Loucy (cell line): ENCODE results near the gene TOP2A.

ENCODE experiments used
- EZH2phosphoT487 ChIP-seq: fragments of 200-600 bp; IDR thresholded peaks from 2 replicates; pipeline ENCODE4 v1.6.1; 2018; ENCODE audit warnings: antibody characterized with exemption, mild to moderate bottlenecking, moderate library complexity, borderline replicate concordance
- TF ChIP-seq, protein P1 (sequence below): fragments of 200-600 bp; sonication (generic); conservative IDR thresholded peaks from 2 replicates; pipeline ENCODE4 v1.5.1; 2014; ENCODE audit warnings: mild to moderate bottlenecking, antibody characterized with exemption, low read length

GRCh38 chr17:40373324-40373723 is 44.4 kb downstream of the TOP2A start:
- TF ChIP-seq, protein P1, sequence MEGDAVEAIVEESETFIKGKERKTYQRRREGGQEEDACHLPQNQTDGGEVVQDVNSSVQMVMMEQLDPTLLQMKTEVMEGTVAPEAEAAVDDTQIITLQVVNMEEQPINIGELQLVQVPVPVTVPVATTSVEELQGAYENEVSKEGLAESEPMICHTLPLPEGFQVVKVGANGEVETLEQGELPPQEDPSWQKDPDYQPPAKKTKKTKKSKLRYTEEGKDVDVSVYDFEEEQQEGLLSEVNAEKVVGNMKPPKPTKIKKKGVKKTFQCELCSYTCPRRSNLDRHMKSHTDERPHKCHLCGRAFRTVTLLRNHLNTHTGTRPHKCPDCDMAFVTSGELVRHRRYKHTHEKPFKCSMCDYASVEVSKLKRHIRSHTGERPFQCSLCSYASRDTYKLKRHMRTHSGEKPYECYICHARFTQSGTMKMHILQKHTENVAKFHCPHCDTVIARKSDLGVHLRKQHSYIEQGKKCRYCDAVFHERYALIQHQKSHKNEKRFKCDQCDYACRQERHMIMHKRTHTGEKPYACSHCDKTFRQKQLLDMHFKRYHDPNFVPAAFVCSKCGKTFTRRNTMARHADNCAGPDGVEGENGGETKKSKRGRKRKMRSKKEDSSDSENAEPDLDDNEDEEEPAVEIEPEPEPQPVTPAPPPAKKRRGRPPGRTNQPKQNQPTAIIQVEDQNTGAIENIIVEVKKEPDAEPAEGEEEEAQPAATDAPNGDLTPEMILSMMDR = no peak
- TF ChIP-seq EZH2phosphoT487 = no peak
